Measurements from ENCODE around the gene PEG3.

Gene PEG3

GRCh38 chr19:56838024-56838908, 2.3 kb downstream of the PEG3 start:
- TF ChIP-seq ZFX (IDR thresholded peaks at IDR 0.05) (no peak), CTCF (conservative IDR thresholded peaks at IDR 0.05) (peak; percentile 19; the same call in 1 of the 2 replicates)
- H3K27ac ChIP-seq, result peak overlapping the region; percentile 23; the same call in 1 of the 2 replicates

GRCh38 chr19:56837492-56838023, 3.0 kb downstream of the PEG3 start:
- TF ChIP-seq CTCF (conservative IDR thresholded peaks at IDR 0.05), result peak; percentile 40
- no peak for TF ChIP-seq ZFX (IDR thresholded peaks at IDR 0.05)
- peak overlapping the region; percentile 23; the same call in 1 of the 2 replicates for H3K27ac ChIP-seq

- no peak overlapping the region; the same call in 1 of the 2 replicates for H3K27ac ChIP-seq
- TF ChIP-seq ZFX (IDR thresholded peaks at IDR 0.05), result no peak
- no peak for TF ChIP-seq CTCF (conservative IDR thresholded peaks at IDR 0.05)
These were observed 3.5 kb downstream of the PEG3 start for GRCh38 chr19:56837004-56837403.

- TF ChIP-seq CTCF (conservative IDR thresholded peaks at IDR 0.05), result no peak
- H3K27ac ChIP-seq, result no peak overlapping the region
These were observed 4.5 kb downstream of the PEG3 start for GRCh38 chr19:56836059-56836458.

- TF ChIP-seq CTCF (conservative IDR thresholded peaks at IDR 0.05) (no peak), ZFX (IDR thresholded peaks at IDR 0.05) (no peak)
- no peak overlapping the region for H3K27ac ChIP-seq
These were observed 5.1 kb downstream of the PEG3 start for GRCh38 chr19:56835401-56835800.

GRCh38 chr19:56834564-56835375, 5.8 kb downstream of the PEG3 start:
- H3K27ac ChIP-seq, result no peak overlapping the region
- TF ChIP-seq CTCF (conservative IDR thresholded peaks at IDR 0.05), result no peak

All from C4-2B (cell line).